ENCODE measurements around the gene LPP. TPM values are rescaled to one million over a fixed set of nuclear protein-coding genes. Genes with fewer than 3 reads are reported as not detected.
A peak's percentile ranks its signal among the peaks of the same experiment; 100 is the strongest.

The LPP gene
- total RNA-seq, 3 donors from 2014 or later (not counting 1 experiment from before 2014, with no cell fraction given) = 137 to 163 (median 149) TPM

- DNase-seq (no peak), ATAC-seq (no peak)
- Histone ChIP-seq H3K9me3 (ENCODE audit: control insufficient read depth, insufficient read depth, low read length) (no peaks in the 10 kb centered on the region), H3K36me3 (ENCODE audit: control insufficient read depth, insufficient read depth, low read length) (no peaks in the 10 kb centered on the region), H3K4me1 (ENCODE audit: control insufficient read depth, insufficient read depth, low read length) (peaks cover 3% of the 10 kb centered on the region), H3K4me3 (ENCODE audit: low read length) (no peak overlapping the region), H3K27ac (ENCODE audit: low read length) (no peak overlapping the region), H3K27me3 (ENCODE audit: control insufficient read depth, insufficient read depth, low read length) (no peaks in the 10 kb centered on the region)
- H3K9me3 Mint-ChIP-seq = no peaks in the 10 kb centered on the region
- H3K27ac Mint-ChIP-seq = no peak overlapping the region
- H3K4me1 Mint-ChIP-seq = peaks cover 10 to 27% of the 10 kb centered on the region in 2 donors
- no peak for TF ChIP-seq CTCF (IDR thresholded peaks at IDR 0.05)
- intact Hi-C loops (cut with micrococcal nuclease) = no loop called here
- no peaks in the 10 kb centered on the region for H3K27me3 Mint-ChIP-seq (ENCODE audit: low read depth in 2 of 2)
- no peaks in the 10 kb centered on the region for H3K36me3 Mint-ChIP-seq
- no peak overlapping the region for H3K4me3 Mint-ChIP-seq
- 100% methylated on average over 5 of the region's 5 CpGs for WGBS (ENCODE audit: insufficient coverage)
These were observed 679.2 kb downstream of the LPP start for GRCh38 chr3:188832961-188833721.

DNA sequence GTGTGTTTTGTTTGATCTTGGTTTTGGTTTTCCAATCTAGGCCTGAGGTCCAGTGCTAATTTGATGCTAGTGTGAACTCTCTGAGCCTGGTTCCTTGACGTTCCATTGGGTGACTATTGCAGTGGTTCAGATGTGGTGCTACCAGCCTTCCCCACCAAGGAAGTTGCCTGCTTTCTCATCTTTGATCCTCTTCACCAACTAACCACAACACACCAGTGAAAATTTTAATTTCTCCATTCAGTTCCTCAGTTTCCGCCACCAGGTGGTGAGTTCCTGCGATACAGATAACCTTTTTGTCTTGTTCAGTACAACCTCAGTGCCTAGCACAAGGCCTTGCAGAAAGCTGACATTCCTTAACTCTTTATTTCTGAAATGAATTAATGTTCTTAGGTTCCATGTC, 680.4 kb downstream of the LPP start:
- Mint-ChIP-seq H3K9me3 (no peaks in the 10 kb centered on the region), H3K4me3 (no peak overlapping the region), H3K4me1 (peaks cover 10 to 23% of the 10 kb centered on the region in 2 donors), H3K27ac (no peak overlapping the region), H3K36me3 (no peaks in the 10 kb centered on the region), H3K27me3 (ENCODE audit: low read depth in 2 of 2) (no peaks in the 10 kb centered on the region)
- ATAC-seq = no peak
- H3K27ac ChIP-seq (ENCODE audit: low read length) = no peak overlapping the region
- H3K27me3 ChIP-seq (ENCODE audit: control insufficient read depth, insufficient read depth, low read length) = no peaks in the 10 kb centered on the region
- no peaks in the 10 kb centered on the region for H3K36me3 ChIP-seq (ENCODE audit: control insufficient read depth, insufficient read depth, low read length)
- TF ChIP-seq CTCF (IDR thresholded peaks at IDR 0.05) = no peak
- WGBS (ENCODE audit: insufficient coverage) = 47% methylated on average over 3 of the region's 3 CpGs
- peaks cover 3% of the 10 kb centered on the region for H3K4me1 ChIP-seq (ENCODE audit: control insufficient read depth, insufficient read depth, low read length)
- no peak overlapping the region for H3K4me3 ChIP-seq (ENCODE audit: low read length)
- DNase-seq = peak in 1 of 2 donors; percentile 41
- H3K9me3 ChIP-seq (ENCODE audit: control insufficient read depth, insufficient read depth, low read length) = no peaks in the 10 kb centered on the region
- intact Hi-C loops (cut with micrococcal nuclease) = no loop called here

DNA sequence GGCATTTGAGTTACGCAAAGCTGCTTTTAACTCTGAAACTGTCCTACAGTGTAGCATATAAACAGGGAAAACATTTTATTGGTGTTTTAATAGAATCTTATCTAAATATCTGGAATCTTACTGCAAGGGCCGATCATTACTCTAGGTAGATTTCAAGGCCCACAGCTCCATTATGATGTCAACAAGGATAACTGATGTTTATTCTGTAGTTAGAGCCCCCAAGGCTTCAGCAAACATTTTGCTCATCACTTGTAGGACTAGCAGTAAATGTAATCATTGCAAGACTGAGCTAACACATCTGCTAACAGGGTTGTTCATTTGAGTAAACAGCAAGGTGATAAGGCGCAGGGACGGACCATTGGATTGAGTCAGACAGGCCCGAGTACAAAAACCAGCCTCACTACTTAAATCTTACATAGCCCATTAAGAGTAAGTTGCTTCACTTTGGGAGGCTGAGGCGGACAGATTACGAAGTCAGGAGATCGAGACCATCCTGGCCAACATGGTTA, 685.3 kb downstream of the LPP start:
- Histone ChIP-seq H3K9me3 (ENCODE audit: control insufficient read depth, insufficient read depth, low read length) (no peaks in the 10 kb centered on the region), H3K27me3 (ENCODE audit: control insufficient read depth, insufficient read depth, low read length) (no peaks in the 10 kb centered on the region), H3K4me3 (ENCODE audit: low read length) (no peak overlapping the region), H3K36me3 (ENCODE audit: control insufficient read depth, insufficient read depth, low read length) (no peaks in the 10 kb centered on the region), H3K4me1 (ENCODE audit: control insufficient read depth, insufficient read depth, low read length) (peaks cover 3% of the 10 kb centered on the region), H3K27ac (ENCODE audit: low read length) (no peak overlapping the region)
- DNase-seq (no peak), ATAC-seq (no peak)
- H3K27me3 Mint-ChIP-seq (ENCODE audit: low read depth in 2 of 2) = no peaks in the 10 kb centered on the region
- intact Hi-C loops (cut with micrococcal nuclease) = no loop called here
- H3K9me3 Mint-ChIP-seq = no peaks in the 10 kb centered on the region
- 99% methylated on average over 6 of the region's 8 CpGs for whole genome bisulfite sequencing (ENCODE audit: insufficient coverage)
- H3K36me3 Mint-ChIP-seq = no peaks in the 10 kb centered on the region
- no peak overlapping the region for H3K4me3 Mint-ChIP-seq
- peaks cover 19 to 21% of the 10 kb centered on the region in 2 donors for H3K4me1 Mint-ChIP-seq
- no peak for TF ChIP-seq CTCF (IDR thresholded peaks at IDR 0.05)
- no peak overlapping the region for H3K27ac Mint-ChIP-seq
